Neutrophil (primary cell): ENCODE results near the gene GALE.

Experiments used
- H3K27ac ChIP-seq: fragments of 200-600 bp; sonication (generic); 2 replicates; pipeline ENCODE4 v1.5.1; 2016; ENCODE audit warnings: mild to moderate bottlenecking, moderate library complexity
- H3K27me3 ChIP-seq: fragments of 200-600 bp; sonication (generic); 2 replicates; pipeline ENCODE4 v1.6.0; 2016; ENCODE audit warnings: mild to moderate bottlenecking
- H3K36me3 ChIP-seq: fragments of 200-600 bp; sonication (generic); 2 replicates; pipeline ENCODE4 v1.5.1; 2017
- H3K4me1 ChIP-seq, 2 experiments: fragments of 200-600 bp in 1 of 2; sonication (generic) in 1 of 2; 1 replicate in 1 of 2; 2 replicates in 1 of 2; pipeline versions ENCODE4 v1.5.1 to v1.6.1; 2013 to 2016; ENCODE audit warnings: low read depth in 1 of 2, low read length in 1 of 2, mild to moderate bottlenecking in 1 of 2, moderate library complexity in 1 of 2; ENCODE audit not compliant: control insufficient read depth in 1 of 2, insufficient read depth in 1 of 2
- H3K4me3 ChIP-seq, 2 experiments: fragments of 200-600 bp in 1 of 2; sonication (generic) in 1 of 2; 1 replicate in 1 of 2; 2 replicates in 1 of 2; pipeline ENCODE4 v1.5.1; 2013 to 2016; ENCODE audit warnings: low read depth in 1 of 2, low read length in 1 of 2, mild to moderate bottlenecking in 1 of 2, moderate library complexity in 1 of 2
- H3K9me3 ChIP-seq: fragments of 200-600 bp; sonication (generic); 2 replicates; pipeline ENCODE4 v1.5.1; 2016
- TF ChIP-seq, protein P1 (sequence below): fragments of 200-600 bp; sonication (generic); IDR thresholded peaks from 2 replicates; pipeline ENCODE4 v1.5.1; 2016; ENCODE audit warnings: antibody characterized with exemption

Gene GALE

DNA sequence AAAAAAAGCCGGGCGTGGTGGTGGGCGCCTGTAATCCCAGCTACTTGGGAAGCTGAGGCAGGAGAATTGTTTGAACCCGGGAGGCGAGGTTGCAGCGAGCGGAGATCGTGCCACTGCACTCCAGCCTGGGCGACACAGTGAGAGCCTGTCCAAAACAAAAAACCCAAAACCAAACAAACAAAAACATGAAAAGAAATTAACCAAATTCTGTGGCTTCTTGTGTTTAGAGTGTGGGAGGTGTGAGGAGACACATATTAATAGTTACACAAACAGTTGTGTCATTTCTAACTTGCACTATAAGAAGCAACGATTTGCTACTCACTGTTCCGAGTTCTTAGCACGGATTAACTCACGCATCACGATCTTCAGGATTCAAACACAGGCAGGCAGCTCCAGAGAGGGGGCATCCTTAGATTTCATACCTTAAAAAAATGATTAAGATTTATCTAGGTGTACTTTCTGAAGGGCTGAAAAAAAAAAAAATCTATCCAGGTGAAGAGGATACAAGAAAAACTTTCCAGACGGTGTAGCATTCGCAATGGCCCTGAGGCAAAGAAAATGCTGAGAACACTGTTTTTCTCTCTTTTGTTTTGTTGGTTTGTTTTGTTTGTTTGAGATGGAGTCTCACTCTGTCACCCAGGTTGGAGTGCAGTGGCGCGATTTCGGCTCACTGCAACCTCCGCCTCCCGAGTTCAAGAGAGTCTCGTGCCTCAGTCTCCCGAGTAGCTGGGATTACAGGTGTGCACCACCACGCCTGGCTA, 25.4 kb upstream of the GALE start:
- Histone ChIP-seq H3K9me3 (no peaks in the 10 kb centered on the region), H3K4me1 (peaks cover 10 to 18% of the 10 kb centered on the region in 2 experiments), H3K36me3 (no peaks in the 10 kb centered on the region), H3K4me3 (peak overlapping the region; percentile 80 to 94), H3K27ac (no peak overlapping the region), H3K27me3 (no peaks in the 10 kb centered on the region)
- TF ChIP-seq, protein P1, sequence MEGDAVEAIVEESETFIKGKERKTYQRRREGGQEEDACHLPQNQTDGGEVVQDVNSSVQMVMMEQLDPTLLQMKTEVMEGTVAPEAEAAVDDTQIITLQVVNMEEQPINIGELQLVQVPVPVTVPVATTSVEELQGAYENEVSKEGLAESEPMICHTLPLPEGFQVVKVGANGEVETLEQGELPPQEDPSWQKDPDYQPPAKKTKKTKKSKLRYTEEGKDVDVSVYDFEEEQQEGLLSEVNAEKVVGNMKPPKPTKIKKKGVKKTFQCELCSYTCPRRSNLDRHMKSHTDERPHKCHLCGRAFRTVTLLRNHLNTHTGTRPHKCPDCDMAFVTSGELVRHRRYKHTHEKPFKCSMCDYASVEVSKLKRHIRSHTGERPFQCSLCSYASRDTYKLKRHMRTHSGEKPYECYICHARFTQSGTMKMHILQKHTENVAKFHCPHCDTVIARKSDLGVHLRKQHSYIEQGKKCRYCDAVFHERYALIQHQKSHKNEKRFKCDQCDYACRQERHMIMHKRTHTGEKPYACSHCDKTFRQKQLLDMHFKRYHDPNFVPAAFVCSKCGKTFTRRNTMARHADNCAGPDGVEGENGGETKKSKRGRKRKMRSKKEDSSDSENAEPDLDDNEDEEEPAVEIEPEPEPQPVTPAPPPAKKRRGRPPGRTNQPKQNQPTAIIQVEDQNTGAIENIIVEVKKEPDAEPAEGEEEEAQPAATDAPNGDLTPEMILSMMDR, result no peak

DNA sequence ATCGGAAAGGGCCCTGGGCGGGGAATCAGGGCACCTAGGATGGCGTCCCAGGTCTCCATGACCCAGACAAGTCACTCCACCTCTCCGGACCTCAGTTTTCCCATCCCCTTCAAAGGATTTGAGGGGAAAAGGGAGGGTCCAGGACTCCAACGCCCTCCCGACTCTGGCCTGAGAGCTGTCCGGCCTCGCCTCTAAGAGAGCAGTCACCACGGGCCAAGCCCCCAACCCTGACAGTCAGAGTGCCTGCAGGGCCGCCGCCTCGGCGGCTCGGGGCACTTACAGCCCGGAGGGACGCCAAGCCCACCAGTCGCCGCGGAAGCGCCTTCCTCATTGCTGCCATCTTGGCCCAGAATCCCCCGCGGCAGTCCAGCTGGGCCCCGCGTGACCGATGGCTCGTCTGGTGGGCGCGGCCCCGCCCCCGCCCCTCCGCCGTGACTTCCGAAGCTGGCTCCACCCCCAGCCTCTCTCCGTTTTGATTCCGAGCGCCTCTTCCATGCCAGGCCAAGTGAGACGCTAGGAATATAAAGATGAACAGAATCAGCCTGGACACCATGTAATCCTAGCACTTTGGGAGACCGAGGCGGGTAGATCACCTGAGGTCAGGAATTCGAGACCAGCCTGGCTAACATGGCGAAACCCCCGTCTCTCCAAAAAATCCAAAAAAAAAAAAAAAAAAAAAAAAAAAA, 24.7 kb upstream of the GALE start, which contains the start of gene HMGCL:
TSS of gene HMGCL (minus strand) at position 354 of the 686 bp plus-strand sequence. CDS start at position 340, 14 bp downstream.
- Histone ChIP-seq H3K36me3 (peaks cover 2% of the 10 kb centered on the region), H3K4me1 (peaks cover 10 to 18% of the 10 kb centered on the region in 2 experiments), H3K4me3 (peak within 1 kb of the TSS; percentile 80 to 94), H3K9me3 (no peaks in the 10 kb centered on the region), H3K27me3 (no peaks in the 10 kb centered on the region), H3K27ac (peak within 1 kb of the TSS; percentile 83)
- TF ChIP-seq, protein P1, result no peak

DNA sequence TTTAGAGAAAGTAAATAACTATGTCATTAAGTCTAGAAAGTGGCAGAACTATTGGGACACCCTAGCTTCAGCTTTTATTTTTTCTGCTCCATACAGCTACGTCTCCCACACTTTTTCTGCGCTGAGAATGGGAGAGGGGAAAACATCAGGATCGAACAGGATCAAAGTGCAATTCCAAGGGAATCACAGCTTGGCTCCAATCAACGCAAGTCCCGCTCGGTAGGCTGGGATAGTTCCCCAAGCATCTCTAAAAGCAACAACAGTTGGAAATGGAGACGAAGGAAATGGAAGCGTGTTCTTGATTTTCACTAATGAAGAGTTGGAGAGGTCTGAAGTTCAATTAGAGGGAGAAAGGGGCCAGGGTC, 24.1 kb upstream of the GALE start:
- Histone ChIP-seq H3K27me3 (no peaks in the 10 kb centered on the region), H3K4me3 (peak overlapping the region; percentile 80 to 94), H3K4me1 (peaks cover 10 to 18% of the 10 kb centered on the region in 2 experiments), H3K27ac (peak overlapping the region; percentile 83), H3K36me3 (peaks cover 7% of the 10 kb centered on the region), H3K9me3 (no peaks in the 10 kb centered on the region)
- TF ChIP-seq, protein P1, result no peak

DNA sequence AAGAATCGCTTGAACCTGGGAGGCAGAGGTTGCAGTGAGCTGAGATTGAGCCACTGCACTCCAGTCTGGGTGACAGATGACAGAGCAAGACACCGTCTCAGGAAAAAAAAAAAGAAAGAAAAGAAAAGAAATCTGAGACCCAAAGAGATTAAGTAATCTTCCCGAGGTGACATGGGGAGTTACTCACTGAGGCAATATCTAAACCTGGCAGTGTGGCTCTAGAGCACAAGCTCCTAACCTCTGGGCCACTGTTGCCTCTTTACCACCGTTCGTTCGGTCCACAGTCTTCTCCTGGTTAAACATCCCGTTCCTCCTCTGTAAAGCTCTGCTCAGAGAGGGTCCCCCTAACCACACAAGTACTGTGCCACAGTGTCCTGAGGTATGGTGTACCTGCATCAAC, 23.2 kb upstream of the GALE start:
- Histone ChIP-seq H3K27me3 (no peaks in the 10 kb centered on the region), H3K9me3 (no peaks in the 10 kb centered on the region), H3K27ac (no peak overlapping the region), H3K4me3 (no peak overlapping the region), H3K36me3 (peaks cover 13% of the 10 kb centered on the region), H3K4me1 (peaks cover 10 to 18% of the 10 kb centered on the region in 2 experiments)
- TF ChIP-seq, protein P1, result no peak

DNA sequence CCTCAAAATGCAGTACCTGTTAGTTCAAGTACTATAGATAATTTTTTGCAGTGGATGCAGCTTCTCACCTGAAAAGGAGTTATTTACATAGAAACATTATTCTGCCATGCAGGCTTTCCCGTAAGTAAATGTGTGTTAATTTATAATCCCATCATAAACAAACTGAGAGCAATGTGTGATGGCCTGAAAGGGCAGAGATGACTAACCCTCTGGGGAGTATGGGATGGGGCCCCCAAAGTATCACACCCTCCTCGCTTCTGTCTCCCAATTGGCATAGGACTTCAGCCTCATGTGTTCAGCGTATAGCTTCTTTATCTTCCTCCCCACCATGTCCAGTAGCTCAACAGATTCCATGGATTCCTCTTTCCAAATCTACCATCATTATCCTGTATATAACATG, 17.1 kb upstream of the GALE start:
- Histone ChIP-seq H3K27me3 (no peaks in the 10 kb centered on the region), H3K27ac (no peak overlapping the region), H3K36me3 (peaks cover 61% of the 10 kb centered on the region), H3K4me3 (no peak overlapping the region), H3K9me3 (no peaks in the 10 kb centered on the region), H3K4me1 (no peaks in the 10 kb centered on the region)
- TF ChIP-seq, protein P1, result no peak
